ENCODE measurements around the gene MECP2.

DNA sequence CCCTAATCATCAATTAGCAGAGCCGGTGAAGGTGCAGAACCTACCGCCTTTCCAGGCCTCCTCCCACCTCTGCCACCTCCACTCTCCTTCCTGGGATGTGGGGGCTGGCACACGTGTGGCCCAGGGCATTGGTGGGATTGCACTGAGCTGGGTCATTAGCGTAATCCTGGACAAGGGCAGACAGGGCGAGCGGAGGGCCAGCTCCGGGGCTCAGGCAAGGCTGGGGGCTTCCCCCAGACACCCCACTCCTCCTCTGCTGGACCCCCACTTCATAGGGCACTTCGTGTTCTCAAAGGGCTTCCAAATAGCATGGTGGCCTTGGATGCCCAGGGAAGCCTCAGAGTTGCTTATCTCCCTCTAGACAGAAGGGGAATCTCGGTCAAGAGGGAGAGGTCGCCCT is 43.2 kb upstream of the MECP2 start:
- TF ChIP-seq, protein P1, sequence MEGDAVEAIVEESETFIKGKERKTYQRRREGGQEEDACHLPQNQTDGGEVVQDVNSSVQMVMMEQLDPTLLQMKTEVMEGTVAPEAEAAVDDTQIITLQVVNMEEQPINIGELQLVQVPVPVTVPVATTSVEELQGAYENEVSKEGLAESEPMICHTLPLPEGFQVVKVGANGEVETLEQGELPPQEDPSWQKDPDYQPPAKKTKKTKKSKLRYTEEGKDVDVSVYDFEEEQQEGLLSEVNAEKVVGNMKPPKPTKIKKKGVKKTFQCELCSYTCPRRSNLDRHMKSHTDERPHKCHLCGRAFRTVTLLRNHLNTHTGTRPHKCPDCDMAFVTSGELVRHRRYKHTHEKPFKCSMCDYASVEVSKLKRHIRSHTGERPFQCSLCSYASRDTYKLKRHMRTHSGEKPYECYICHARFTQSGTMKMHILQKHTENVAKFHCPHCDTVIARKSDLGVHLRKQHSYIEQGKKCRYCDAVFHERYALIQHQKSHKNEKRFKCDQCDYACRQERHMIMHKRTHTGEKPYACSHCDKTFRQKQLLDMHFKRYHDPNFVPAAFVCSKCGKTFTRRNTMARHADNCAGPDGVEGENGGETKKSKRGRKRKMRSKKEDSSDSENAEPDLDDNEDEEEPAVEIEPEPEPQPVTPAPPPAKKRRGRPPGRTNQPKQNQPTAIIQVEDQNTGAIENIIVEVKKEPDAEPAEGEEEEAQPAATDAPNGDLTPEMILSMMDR (IDR thresholded peaks at IDR 0.05) = no peak
- TF ChIP-seq POLR2A (IDR thresholded peaks at IDR 0.05) = no peak

All from lower leg skin (tissue), 3 donors.